ENCODE measurements around the gene RAB31.

DNA sequence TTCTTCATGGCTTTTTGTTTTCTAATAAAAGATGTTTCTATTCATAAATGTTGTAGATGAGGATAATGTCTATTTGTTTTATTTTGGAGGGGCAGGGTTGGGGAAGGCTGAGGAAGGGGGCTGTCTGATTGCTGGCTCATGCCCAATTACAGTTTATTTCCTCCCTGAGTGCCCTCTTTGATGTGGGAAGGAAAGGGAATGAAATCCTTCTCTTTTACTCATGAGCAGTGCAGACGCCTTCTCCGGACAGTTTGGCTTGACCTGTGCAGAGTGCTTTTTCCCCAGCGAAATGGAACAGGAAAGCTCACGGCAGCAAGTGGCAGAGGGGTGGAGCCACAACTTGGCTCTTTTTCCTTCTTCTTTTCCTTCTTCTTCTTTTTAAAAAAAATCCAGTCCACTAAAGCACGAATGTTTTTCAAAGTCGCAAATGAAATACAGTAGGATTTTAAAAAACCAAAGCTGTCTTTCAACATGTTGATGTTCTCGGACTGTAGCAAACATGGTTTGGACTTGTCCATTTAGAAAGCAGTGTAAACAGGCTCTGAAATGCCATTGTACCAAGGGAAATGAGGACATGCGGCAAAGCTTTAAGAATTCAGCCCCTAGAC lies 34.5 kb downstream of the RAB31 start:
- TF ChIP-seq, protein P1, sequence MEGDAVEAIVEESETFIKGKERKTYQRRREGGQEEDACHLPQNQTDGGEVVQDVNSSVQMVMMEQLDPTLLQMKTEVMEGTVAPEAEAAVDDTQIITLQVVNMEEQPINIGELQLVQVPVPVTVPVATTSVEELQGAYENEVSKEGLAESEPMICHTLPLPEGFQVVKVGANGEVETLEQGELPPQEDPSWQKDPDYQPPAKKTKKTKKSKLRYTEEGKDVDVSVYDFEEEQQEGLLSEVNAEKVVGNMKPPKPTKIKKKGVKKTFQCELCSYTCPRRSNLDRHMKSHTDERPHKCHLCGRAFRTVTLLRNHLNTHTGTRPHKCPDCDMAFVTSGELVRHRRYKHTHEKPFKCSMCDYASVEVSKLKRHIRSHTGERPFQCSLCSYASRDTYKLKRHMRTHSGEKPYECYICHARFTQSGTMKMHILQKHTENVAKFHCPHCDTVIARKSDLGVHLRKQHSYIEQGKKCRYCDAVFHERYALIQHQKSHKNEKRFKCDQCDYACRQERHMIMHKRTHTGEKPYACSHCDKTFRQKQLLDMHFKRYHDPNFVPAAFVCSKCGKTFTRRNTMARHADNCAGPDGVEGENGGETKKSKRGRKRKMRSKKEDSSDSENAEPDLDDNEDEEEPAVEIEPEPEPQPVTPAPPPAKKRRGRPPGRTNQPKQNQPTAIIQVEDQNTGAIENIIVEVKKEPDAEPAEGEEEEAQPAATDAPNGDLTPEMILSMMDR (tag by site-specific recombination; IDR thresholded peaks at IDR 0.05), result no peak
- no peak for TF ChIP-seq MZF1 (tag by site-specific recombination; IDR thresholded peaks at IDR 0.05; ENCODE audit: borderline replicate concordance)
- TF ChIP-seq ZNF175 (tag by site-specific recombination; IDR thresholded peaks at IDR 0.05), result no peak
- TF ChIP-seq, protein P2, sequence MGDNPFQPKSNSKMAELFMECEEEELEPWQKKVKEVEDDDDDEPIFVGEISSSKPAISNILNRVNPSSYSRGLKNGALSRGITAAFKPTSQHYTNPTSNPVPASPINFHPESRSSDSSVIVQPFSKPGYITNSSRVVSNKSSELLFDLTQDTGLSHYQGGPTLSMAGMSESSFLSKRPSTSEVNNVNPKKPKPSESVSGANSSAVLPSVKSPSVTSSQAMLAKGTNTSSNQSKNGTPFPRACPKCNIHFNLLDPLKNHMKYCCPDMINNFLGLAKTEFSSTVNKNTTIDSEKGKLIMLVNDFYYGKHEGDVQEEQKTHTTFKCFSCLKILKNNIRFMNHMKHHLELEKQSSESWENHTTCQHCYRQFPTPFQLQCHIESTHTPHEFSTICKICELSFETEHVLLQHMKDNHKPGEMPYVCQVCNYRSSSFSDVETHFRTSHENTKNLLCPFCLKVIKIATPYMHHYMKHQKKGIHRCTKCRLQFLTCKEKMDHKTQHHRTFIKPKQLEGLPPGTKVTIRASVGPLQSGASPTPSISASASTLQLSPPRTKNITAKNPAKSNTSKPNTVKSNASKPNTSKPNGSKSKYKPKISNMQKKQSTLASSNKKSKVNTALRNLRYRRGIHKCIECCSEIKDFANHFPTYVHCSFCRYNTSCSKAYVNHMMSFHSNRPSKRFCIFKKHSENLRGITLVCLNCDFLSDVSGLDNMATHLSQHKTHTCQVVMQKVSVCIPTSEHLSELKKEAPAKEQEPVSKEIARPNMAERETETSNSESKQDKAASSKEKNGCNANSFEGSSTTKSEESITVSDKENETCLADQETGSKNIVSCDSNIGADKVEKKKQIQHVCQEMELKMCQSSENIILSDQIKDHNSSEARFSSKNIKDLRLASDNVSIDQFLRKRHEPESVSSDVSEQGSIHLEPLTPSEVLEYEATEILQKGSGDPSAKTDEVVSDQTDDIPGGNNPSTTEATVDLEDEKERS (tag by site-specific recombination; IDR thresholded peaks at IDR 0.05), result no peak
- no peak for TF ChIP-seq ZNF335 (tag by site-specific recombination; conservative IDR thresholded peaks at IDR 0.05)
- no peak for TF ChIP-seq ZNF677 (tag by site-specific recombination; IDR thresholded peaks at IDR 0.05)
- TF ChIP-seq ZNF501 (tag by site-specific recombination; IDR thresholded peaks at IDR 0.05), result no peak
- TF ChIP-seq, protein P3, sequence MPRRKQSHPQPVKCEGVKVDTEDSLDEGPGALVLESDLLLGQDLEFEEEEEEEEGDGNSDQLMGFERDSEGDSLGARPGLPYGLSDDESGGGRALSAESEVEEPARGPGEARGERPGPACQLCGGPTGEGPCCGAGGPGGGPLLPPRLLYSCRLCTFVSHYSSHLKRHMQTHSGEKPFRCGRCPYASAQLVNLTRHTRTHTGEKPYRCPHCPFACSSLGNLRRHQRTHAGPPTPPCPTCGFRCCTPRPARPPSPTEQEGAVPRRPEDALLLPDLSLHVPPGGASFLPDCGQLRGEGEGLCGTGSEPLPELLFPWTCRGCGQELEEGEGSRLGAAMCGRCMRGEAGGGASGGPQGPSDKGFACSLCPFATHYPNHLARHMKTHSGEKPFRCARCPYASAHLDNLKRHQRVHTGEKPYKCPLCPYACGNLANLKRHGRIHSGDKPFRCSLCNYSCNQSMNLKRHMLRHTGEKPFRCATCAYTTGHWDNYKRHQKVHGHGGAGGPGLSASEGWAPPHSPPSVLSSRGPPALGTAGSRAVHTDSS (tag by site-specific recombination; IDR thresholded peaks at IDR 0.05), result no peak
- TF ChIP-seq ZNF391 (tag by site-specific recombination; IDR thresholded peaks at IDR 0.05; ENCODE audit: borderline replicate concordance, low read depth), result no peak
- no peak for TF ChIP-seq ZNF138 (tag by site-specific recombination; IDR thresholded peaks at IDR 0.05; ENCODE audit: borderline replicate concordance)
- TF ChIP-seq ZNF837 (tag by site-specific recombination; IDR thresholded peaks at IDR 0.05), result no peak
- no peak for TF ChIP-seq ZNF292 (tag by site-specific recombination; IDR thresholded peaks at IDR 0.05; ENCODE audit: borderline replicate concordance, low read depth)
- no peak for TF ChIP-seq ZBTB21 (tag by site-specific recombination; IDR thresholded peaks at IDR 0.05)
- TF ChIP-seq ZNF202 (tag by site-specific recombination; IDR thresholded peaks at IDR 0.05; ENCODE audit: borderline replicate concordance), result no peak
